Right ventricle myocardium inferior (tissue), 1 donor: Measurements from ENCODE around the gene KDM4C. TPM values are rescaled to one million over a fixed set of nuclear protein-coding genes. Genes with fewer than 3 reads are reported as not detected.
"Not testable (repeated sequence)": the region's sequence is repeated elsewhere in the genome, so short reads cannot be mapped to it uniquely, and the experiment has no call there.

Source experiments
- ATAC-seq: fragments of 200-7000 bp; cut with Tn5 transposase; one replicate; pipeline ENCODE4 v1.9.1; 2020; ENCODE audit warnings: mild to moderate bottlenecking, moderate library complexity
- DNase-seq: peaks from one replicate; pipeline ENCODE4 v3.0.0; 2021; ENCODE audit errors: missing footprints
- intact Hi-C: fragments of 100-400 bp; cut with DNase I; formaldehyde crosslinking; loops from one replicate; pipeline ENCODE4 v1.11.0; 2022
- total RNA-seq: library from RNA; stranded (reverse); fragmentation: NEBNext Ultra II Directional; extraction: Animal tissue kit (Norgen Biotek cat#: 25700); gene quantifications from one replicate; pipeline ENCODE4 v1.2.1, GENCODE V29; 2021
- donor health status: DM: no; HTN: yes; CAD: no; lungs with severe emphysema.

KDM4C gene
- total RNA-seq, 1 donor from 2014 or later: 15.3 TPM

DNA sequence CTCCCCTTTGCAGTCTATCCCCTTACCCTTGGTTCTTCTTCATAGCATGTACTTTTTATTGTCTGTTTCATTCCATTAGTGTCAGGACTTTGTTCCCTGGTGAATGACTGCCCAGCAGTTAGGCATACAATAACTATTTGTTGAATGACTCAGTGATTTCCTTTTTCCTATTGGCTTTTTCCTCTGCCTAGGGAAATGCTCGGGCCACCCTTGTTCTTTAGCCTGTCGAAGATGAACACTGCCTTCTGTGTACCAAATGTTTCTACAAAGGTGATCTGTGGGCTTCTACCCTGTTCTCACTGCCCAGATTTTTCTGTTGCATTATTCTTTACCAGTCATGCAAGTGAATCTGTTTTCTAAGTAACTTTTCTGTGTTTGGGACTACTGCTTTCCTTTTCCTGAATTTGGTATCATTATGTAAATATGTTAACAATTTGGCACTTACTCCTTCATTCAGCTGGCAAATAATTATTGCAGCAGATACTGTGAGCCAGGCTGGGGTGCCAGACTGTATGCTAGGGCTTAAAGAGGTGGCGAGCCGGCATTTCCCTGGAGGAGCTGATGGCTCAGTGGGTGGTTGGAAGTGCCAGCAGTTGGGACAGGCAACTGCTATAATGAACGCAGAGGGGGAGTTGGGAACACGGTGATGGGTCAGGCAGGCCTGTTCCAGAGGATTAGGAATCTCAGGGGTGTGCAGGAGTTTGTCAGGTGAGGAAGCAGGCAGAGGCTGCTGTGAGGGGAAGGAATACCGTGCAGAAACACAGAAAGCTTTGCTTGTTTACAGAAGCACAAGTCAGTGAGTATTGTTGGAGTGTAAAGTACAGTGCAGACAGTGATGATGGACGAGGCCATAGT lies 30.6 kb downstream of the KDM4C start:
- intact Hi-C loops: no loop called here
- ATAC-seq (peak; percentile 28), DNase-seq (no peak)

- DNase-seq, ATAC-seq, intact Hi-C loops: not testable (repeated sequence)
Measured at GRCh38 chr9:6789017-6789338, 31.2 kb downstream of the KDM4C start.

GRCh38 chr9:6790866-6791265 lies 33.1 kb downstream of the KDM4C start:
- ATAC-seq (no peak), DNase-seq (no peak)
- intact Hi-C loops: no loop called here

DNA sequence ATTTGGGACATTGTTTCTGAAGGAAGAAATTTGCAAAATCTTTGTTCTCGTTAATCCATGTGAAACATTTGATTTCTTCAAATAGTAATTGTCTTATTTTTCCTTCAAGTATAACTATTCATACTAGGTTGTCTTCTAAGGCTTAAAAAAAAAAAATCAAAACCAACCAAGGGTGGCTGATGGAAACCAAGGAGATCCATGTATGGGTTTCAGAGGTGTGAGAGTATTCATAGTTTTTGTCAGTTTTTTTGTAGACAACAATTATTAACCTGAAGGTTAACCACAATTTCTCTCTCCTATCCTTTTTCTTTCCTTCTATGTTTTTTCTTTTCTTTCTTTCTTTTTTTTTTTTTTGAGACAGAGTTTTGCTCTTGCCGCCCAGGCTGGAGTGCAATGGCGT lies 35.4 kb downstream of the KDM4C start:
- ATAC-seq: no peak
- intact Hi-C loops: no loop called here
- DNase-seq: no peak

DNA sequence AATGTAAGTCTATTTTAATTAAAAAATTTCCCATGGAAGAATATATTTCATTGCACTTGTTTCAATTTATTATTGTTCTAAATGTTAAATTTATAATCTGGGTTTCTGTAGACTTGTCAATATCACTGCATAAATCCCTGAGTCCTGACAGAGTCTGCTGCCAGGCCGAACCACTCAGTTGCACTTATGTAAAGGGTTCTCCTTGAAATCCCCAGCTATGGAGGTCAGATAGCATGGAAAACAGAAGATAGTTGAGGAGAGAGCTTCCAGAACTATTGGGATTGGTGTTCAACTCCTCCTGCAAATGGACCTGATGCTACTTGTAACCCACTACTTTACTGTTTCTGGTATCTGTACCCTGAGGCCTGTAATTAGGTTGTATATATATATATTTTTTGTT lies 37.2 kb downstream of the KDM4C start:
- ATAC-seq: peak; percentile 52
- intact Hi-C loops: no loop called here
- DNase-seq: no peak

DNA sequence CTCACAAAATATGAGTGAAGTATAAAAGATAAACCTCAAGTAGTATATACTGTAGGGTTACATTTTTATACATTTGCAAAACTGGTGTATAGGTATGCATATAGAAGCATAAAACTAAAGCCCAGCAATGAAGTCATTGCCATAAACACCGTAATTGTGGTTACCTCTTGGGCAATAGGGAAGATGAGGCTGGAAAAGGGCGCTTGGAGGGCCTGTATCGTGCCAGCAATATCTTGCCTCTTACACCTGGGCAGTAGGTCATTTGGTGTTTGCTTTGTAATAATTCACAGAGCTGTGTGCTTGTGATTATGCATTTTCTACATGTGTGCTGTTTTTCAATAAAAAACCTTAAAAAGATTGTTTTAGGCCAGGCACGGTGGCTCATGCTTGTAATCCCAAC lies 45.2 kb downstream of the KDM4C start:
- DNase-seq (no peak), ATAC-seq (no peak)
- intact Hi-C loops: no loop called here

DNA sequence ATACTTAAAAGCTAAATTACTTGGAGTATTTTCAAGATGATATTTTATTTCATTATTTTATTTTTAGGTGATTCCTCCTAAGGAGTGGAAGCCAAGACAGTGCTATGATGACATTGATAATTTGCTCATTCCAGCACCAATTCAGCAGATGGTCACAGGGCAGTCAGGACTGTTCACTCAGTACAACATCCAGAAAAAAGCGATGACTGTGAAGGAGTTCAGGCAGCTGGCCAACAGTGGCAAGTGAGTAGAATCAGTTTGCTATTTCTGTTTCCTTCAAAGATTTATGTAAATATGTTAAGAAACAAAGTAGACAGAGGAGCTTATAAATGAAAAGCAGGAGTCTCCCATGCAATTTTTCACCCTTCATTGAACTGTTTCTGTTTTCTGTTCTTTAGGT lies 47.8 kb downstream of the KDM4C start:
- intact Hi-C loops: no loop called here
- DNase-seq (no peak), ATAC-seq (no peak)

- ATAC-seq, DNase-seq, intact Hi-C loops: not testable (repeated sequence)
Measured at GRCh38 chr9:6806318-6806717, 48.5 kb downstream of the KDM4C start.

DNA sequence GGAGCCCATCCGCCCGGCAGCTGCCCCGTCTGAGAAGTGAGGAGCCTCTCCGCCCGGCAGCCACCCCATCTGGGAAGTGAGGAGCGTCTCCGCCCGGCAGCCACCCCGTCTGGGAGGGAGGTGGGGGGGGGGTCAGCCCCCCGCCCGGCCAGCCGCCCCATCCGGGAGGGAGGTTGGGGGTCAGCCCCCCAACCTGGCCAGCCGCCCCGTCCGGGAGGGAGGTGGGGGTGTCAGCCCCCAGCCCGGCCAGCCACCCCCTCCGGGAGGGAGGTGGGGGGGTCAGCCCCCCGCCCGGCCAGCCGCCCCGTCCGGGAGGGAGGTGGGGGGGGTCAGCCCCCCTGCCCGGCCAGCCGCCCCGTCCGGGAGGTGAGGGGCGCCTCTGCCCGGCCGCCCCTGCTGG lies 49.9 kb downstream of the KDM4C start:
- DNase-seq, ATAC-seq, intact Hi-C loops: not testable (repeated sequence)

- intact Hi-C loops: no loop called here
- ATAC-seq: no peak
- DNase-seq: no peak
Measured at GRCh38 chr9:6811436-6811835, 53.7 kb downstream of the KDM4C start.

DNA sequence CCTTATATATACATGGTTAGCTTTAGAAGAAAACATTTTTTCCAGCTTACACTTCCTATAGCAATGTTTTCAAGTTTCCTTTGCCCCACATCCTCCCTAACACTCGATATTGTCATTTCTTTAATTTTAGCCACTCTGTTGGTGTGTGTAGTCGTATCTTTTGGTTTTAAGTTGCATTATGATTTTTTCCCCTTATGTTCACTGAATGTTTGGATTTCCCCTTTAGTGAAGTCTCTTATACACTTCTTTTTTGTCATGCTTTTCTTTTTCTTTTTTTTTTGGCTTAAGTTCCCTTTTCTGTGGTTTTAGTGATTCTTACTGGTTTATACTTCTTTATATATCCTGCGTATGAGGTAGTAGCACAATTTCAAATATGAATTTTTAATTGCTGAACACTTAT lies 58.8 kb downstream of the KDM4C start:
- ATAC-seq (no peak), DNase-seq (no peak)
- intact Hi-C loops: no loop called here

- ATAC-seq (no peak), DNase-seq (no peak)
- intact Hi-C loops: no loop called here
Measured at GRCh38 chr9:6818292-6818922, 60.6 kb downstream of the KDM4C start.

- intact Hi-C loops: no loop called here
Measured at GRCh38 chr9:6819112-6819511, 61.3 kb downstream of the KDM4C start.

DNA sequence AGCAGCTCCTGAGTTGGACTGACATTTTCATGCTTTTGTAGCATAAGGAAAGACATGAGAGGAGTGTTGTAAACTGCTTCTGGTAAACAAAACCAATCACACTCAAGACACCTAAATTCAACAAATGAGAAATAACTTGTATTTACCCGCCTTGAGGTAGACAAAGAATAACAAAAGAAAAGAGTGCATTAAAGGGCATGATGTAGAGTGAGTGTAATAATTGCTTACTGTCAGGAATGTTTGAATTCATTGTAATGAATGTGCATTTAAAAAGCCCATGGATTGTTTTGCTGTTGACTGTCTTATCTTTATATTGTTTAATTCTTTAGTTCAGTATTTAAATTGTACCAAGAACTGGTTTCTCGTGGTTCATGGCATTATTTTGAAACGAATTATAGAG lies 61.8 kb downstream of the KDM4C start:
- intact Hi-C loops: no loop called here
- no peak for ATAC-seq
- no peak for DNase-seq

More at GRCh38 chr9:6819112-6819511, 61.3 kb downstream of the KDM4C start:
- ATAC-seq (no peak), DNase-seq (no peak)

DNA sequence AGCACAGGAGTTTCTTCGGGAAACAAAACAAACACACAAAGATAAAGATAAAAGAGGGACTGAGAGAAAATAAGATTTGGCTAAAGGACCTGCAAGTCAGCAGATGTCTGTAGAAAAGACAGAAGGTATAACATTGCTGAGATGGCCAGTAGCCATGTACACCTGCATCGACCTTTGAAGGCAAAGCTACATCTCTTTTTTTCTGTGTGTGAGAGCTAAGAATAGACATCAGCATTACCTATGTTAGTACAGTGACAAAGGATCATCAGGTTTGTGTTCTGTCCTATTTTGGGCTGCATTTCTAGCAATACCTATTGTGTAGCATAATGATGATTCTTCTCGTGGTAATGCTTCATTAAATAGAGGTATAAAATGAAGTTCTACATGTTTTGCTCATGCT lies 64.9 kb downstream of the KDM4C start:
- DNase-seq (no peak), ATAC-seq (no peak)
- intact Hi-C loops: no loop called here

- DNase-seq (no peak), ATAC-seq (no peak)
- intact Hi-C loops: no loop called here
Measured at GRCh38 chr9:6827439-6828145, 69.8 kb downstream of the KDM4C start.

DNA sequence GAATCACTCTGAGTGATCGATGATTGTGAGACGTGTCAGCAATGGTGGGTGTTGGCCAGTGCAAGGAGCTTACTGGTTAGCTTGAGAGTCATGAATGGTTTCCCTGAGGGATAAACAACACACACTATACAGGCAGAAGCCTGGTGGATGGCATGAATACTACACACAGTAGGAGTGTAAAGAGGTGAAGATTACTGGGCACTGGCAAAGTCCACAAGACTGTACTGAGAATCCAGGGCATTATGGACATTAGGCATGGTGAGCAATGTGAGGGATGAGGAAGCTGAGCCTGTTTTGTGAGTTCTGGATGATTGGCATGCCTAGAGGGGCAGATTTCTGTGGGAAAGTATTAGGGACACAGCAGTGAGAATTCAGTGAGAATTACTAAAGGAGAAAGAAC lies 71.3 kb downstream of the KDM4C start:
- ATAC-seq: no peak
- intact Hi-C loops: no loop called here

GRCh38 chr9:6829536-6829935 lies 71.8 kb downstream of the KDM4C start:
- DNase-seq: no peak
- ATAC-seq: no peak
- intact Hi-C loops: no loop called here

More for the DNA sequence above, 71.3 kb downstream of the KDM4C start:
- no peak for DNase-seq

GRCh38 chr9:6833518-6834192 lies 75.9 kb downstream of the KDM4C start:
- intact Hi-C loops: no loop called here
- ATAC-seq: no peak
- no peak for DNase-seq
